ENCODE data around the gene SORCS2. TPM values are rescaled to one million over a fixed set of nuclear protein-coding genes. Genes with fewer than 3 reads are reported as not detected.
A peak's percentile ranks its signal among the peaks of the same experiment; 100 is the strongest.

The SORCS2 gene
- polyA plus RNA-seq, 4 donors: 6.7 to 9.8 (median 8.7) TPM

DNA sequence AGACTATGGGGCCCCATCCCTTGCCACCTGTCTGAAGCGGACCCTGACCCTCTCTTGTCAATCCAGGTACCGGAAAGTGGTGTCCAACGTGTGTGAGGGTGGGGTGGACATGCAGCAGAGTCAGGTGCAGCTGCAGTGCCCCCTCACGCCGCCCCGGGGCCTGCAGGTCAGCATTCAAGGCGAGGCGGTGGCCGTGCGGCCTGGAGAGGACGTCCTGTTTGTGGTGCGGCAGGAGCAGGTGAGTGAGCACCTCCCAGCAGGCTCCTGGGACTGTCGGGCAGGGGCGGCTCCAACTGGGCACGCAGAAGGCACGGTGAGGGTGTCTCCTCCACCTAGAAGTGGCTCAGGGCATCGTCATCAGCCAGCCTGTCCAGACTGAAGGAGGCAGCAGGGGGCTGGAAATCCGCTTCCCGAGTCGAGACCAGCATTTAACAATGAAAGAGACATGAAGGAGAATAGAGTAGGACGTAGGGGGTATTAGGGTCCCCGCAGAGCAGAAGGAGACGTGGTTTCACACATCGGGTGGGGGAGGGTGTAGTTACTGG lies 525.7 kb downstream of the SORCS2 start:
- DNase-seq (ENCODE audit: low read depth in 4 of 4, low spot score in 3 of 4): no peak

DNA sequence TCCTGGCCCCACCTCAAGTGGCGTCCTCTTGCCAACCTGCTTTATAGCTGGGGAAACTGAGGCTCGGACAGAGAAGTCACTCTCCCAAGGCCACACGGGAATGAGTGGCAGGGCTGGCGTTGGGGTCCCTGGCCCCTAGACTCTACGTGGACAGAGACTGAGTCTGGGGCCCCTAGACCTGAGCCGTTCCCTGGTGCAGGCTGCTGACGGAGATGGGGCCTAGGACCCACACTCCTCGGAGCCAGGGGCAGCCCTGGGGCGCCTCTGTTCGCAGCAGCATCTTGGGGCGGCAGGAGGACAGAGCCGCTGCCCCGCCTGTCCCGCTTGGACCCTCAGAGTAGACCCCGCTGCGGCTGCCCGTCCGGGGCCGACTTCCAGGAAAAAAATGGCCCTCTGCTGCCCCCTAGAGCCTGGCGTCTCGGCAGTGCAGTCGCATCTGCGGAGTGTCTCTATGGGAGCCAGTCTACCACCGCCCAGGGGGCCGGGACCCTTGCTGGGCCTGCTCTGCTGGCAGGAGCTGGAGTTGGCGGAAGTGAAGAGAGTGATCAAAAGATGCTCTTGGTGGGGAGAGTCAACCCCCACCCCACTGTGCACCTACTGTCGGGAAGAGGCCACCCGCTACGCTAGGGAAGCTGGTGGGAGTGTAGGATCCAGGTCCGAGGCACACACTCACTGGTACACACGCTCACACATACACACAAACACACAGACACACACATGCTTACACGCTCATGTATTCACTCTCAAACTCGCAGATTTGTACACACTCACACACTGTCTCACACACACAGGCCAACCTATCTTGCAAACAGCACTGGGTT lies 527.2 kb downstream of the SORCS2 start:
- DNase-seq (ENCODE audit: low read depth in 4 of 4, low spot score in 3 of 4): peak; percentile 31 to 57 (median 38)

DNA sequence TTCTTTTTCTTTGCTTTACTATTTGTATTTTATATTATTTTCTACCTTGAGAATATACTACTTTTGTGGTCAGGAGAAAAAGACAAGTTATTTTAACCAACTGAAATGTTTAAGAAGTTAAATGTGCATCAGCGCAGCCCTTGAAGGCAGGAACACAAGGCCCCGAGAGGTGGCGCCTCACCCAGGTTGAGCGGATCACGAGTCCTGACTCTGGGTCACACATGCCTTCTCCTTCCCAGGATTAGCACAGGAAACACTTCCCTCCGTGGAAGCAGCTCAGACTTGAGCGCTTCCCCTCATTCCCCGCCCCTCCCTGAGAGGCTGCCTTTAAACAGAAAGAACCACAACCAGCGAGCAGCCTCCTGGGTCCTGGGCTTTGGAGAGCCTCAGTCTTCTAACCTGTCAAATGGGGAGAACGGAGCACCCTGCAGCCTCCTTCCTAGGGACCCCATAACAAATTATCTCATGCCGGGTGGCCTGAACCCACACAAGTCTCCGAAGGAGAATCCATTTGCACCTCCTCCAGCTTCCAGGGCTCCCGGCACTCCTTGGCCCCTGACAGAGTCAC lies 529.7 kb downstream of the SORCS2 start:
- DNase-seq (ENCODE audit: low read depth in 4 of 4, low spot score in 3 of 4): no peak

DNA sequence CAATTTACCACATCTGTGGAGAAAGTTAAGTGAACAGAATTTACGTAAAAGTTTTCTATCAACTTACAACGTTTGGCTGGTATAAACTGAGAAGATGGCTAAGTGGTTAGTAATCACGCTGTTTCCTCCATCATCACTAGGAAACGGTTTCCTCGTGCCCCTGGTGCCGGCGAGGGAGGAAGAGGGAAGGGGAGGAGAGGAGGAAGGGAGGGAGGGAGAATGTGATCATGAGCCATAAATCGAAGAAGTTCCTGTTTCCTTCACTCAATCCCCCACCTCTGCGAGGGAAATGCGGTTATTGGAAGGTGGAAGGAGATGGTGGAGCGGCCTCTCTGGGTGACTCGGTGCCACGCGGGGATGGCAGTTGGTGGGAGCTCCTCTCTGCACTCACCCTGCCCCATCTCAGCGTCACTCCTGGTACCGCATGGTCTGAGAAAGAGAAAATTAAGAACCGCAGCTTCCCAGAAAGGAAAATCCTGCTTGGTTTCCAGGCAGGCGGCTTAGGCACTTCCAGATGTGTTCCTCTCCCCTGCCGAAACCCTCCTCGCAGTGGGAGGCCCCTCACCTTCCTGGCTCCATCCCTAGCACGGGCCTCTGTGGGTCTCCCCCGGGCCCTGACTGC lies 530.5 kb downstream of the SORCS2 start:
- DNase-seq (ENCODE audit: low read depth in 4 of 4, low spot score in 3 of 4): no peak

DNA sequence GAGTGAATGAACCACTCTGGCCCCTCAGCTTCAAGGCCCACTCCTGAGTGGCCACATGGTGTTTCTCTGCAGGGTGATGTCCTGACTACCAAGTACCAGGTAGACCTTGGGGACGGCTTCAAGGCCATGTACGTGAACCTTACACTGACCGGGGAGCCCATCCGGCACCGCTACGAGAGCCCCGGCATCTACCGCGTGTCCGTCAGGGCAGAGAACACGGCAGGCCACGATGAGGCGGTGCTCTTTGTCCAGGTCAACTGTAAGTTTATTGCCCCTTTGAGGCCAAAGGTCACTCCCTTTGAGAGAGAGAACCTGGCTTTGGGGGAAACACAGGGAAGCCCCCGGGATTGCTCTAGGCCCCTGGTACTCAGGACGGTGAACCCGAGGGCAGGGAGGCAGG lies 531.3 kb downstream of the SORCS2 start:
- no peak for DNase-seq (ENCODE audit: low read depth in 4 of 4, low spot score in 3 of 4)

DNA sequence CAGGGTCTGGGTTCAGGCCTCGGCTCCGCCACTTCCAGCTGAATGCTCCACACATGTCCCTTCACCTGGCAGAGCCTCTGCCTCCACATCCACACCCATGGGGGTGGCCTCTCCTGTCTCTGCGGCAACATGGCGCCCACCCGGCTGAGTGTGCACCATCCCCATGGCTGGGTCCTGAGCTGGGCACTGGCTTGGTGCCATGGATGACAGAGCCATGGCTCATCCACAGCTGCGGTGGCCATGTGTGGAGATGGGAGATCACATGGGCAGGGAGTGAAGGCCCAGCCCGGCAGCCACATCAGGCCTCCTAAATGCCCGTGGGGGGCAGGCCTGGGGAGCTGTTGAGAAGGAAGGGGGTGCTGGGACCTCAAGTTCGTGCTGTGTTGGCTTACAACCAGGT lies 533.6 kb downstream of the SORCS2 start:
- no peak for DNase-seq (ENCODE audit: low read depth in 4 of 4, low spot score in 3 of 4)

DNA sequence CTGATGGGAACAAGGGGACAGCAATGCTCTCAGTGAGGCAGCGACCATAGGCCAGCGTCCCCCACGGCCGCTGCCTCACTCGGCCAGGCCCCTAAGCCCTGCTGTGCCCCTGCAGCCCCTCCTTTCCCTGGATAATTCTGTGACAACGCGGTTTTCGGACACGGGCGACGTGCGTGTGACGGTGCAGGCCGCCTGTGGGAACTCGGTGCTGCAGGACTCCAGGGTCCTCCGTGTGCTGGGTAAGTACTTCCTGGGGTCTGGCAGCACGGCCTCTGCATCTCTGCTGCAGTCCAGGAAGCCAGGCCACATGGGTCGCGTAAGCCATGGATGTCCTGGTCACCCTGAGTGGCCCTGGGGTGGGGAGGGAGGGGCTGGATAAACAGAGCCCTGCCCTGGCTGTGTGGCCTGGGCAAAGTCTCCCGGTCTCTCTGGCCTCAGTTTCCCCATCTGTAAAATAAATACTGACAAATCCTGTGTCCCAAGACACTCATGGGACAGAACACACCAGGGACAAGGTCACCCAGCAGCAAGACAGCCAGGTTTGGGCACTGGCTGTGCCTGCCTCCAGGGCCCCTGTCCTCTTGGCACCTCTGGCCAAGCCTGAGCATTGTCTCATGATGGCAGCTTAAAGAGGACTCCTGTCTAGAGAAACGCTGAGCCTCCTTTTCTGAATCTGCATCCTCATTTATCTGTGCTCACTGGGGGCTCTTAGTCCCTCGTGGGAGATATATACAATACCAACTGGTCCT lies 534.5 kb downstream of the SORCS2 start:
- DNase-seq (ENCODE audit: low read depth in 4 of 4, low spot score in 3 of 4): no peak

DNA sequence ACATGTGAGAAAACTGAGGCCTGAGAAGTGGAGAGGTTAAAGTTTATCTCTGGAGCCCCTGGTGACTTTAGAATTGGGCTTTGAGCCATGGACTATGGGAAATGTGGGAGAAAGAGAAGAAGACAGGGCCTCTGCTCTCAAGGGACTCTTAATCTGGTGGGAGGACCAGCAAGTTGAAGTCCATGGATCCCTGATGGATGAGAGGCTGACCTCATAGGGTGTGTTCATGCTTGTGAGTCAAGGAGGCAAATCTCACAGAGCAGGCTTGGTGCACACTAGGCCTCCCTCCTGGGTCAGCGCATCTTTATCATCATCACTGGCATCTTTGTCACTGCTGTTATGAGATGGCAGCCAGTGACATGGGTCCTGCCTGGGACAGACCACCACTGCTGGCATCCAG lies 535.4 kb downstream of the SORCS2 start:
- no peak for DNase-seq (ENCODE audit: low read depth in 4 of 4, low spot score in 3 of 4)

DNA sequence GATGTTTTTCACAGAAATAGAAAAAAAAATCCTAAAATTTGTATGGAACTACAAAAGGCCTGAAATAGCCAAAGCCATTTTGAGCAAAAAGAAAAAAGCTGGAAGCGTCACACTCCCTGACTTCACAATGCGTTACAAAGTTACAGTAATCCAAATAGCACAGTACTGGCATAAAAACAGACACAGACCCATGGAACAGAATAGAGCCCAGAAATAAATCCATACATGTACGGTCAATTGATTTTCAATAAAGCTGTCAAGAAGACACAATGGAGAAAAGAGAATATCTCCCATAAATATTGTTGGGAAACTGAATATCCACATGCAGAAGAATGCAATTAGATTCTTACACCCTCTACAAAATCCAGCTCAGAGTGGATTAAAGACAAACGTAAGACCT lies 539.1 kb downstream of the SORCS2 start:
- no peak for DNase-seq (ENCODE audit: low read depth in 4 of 4, low spot score in 3 of 4)

DNA sequence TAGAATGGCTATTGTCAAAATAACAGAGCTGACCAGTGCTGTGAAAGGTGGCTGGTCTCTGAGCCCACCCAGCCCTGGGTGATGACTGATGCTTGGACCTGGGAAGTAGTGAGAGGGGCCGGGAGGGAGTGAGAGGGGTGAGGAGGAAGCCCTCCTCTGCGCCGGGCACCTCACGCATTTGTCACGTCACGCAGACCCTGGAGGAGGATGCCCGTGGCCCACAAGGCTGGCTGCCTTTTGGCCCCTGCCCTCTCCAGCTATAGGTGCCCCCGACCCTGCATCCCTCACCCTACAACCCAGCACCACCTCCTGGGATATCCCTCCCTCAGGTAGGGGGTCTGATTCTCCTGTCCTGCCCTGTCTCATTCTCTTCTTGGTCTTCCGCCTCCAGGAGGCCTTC lies 539.9 kb downstream of the SORCS2 start:
- DNase-seq (ENCODE audit: low read depth in 4 of 4, low spot score in 3 of 4): no peak

DNA sequence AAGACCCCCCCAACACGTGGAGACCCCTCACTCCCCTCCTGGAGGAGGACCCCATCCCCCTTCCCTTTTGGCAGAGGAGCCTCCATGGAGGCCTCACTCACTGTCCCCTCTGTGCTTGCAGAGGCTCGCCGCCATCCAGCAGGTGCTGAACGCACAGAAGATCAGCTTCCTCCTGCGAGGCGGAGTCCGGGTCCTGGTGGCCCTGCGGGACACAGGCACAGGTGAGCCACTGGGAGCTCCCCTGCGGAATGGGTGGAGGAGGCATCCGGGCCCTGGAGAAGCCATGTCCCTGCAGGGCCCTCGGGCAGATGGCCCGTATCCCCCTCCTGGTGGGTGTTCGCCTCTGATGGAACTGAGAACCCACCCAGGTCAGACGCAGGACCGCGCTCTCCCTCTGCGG lies 540.9 kb downstream of the SORCS2 start:
- no peak for DNase-seq (ENCODE audit: low read depth in 4 of 4, low spot score in 3 of 4)

DNA sequence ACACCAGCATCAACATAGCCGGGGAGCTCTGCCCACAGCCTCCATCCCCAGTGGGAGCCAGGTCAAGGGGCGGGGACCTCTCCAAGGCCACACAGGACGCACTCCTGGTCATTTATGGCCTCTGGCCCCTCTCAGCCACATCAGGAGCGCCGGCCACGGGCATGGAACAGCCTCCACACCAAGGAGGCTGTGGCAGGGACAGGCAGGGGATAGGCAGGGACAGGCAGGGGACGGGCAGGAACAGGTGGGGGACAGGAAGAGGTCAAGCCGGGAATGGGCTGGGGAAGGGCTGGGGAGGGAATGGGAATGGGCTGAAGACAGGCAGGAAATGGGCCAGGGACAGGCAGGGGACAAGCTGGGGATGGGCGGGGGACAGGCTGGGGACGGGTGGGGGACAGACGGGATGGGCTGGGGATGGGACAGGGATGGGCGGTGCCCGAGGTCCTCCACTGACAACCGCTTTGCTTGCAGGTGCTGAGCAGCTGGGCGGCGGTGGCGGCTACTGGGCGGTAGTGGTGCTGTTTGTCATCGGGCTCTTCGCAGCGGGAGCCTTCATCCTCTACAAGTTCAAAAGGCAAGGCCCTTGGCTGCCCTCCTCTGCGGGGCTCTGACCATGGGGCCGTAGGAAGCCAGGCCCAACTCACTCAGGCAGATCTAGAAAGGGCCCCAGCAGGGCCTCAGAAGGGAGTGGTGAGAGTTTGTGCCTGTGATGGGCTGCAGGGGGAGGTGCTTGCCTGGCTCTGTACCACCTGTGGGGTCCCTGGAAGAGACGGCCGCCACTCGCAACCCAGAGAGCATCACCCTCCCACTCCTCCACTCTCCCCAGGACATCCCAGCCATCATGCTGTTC lies 541.7 kb downstream of the SORCS2 start:
- DNase-seq (ENCODE audit: low read depth in 4 of 4, low spot score in 3 of 4): no peak

DNA sequence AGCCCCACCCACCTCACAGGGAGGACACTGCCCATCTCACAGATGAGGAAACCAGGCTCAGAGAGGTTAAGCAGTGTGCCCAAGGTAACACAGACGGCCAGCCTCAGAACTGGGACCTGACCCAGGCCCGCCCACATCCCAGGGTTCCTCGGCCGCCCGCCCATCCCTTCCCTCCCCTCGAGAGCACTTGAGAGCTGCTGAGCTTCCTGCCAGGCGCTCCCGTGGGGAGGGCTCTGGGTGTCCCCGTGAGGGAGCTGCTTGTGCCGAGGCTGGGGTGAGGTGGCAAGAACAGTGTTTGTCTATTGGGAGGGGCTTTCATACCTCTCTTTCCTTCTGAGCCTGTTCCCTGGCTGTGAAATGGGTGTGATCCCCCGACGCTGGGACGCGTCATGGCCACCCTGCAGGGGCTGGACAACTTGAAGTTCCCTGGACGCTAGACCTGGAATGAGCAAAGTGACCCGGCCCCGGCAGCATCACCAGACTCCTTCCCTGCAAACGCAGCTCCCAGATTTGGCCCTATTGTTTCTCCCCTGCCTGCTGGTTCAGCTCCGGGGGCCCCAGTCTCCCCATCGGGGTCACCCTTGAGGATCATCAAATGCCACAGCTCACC lies 542.4 kb downstream of the SORCS2 start:
- no peak for DNase-seq (ENCODE audit: low read depth in 4 of 4, low spot score in 3 of 4)

DNA sequence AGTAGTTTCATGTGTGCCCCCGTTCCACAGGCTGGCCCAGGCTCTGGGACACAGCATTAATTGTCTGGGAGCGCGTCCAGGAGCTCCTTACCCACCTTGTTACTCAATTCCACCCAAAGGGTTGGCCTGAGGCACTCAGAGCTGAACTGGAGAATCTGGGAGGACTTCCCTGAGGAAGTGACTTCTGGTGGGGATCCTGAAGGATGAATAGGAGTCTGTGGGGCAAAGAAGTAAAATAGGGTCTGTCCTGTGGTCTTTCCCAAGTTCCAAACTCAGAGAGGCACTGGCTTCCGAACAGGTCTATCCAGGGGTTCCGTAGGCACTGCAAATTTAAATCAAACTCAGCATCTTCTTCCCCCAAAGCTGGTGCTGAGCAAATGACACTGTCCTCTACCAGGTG lies 543.1 kb downstream of the SORCS2 start:
- no peak for DNase-seq (ENCODE audit: low read depth in 4 of 4, low spot score in 3 of 4)

DNA sequence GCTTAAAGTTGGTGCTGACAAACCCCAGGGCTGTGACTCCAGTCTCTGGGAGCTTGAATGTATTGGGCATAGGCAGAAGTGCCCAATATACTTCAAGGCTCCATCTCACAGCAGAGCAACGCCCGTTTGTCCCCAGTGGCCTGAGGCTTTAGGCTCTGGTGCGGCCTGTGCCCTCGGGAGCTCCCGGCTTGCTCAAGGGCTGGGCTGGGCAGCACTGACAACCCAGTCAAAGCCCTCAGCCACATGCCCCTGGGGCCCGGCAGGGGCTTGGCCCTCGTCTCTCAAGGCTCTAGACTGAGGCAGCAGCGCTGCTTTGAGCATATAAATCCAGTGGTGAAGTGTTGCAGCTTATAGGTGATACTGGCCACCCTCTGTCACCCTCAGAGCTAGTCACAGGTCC lies 543.6 kb downstream of the SORCS2 start:
- no peak for DNase-seq (ENCODE audit: low read depth in 4 of 4, low spot score in 3 of 4)

DNA sequence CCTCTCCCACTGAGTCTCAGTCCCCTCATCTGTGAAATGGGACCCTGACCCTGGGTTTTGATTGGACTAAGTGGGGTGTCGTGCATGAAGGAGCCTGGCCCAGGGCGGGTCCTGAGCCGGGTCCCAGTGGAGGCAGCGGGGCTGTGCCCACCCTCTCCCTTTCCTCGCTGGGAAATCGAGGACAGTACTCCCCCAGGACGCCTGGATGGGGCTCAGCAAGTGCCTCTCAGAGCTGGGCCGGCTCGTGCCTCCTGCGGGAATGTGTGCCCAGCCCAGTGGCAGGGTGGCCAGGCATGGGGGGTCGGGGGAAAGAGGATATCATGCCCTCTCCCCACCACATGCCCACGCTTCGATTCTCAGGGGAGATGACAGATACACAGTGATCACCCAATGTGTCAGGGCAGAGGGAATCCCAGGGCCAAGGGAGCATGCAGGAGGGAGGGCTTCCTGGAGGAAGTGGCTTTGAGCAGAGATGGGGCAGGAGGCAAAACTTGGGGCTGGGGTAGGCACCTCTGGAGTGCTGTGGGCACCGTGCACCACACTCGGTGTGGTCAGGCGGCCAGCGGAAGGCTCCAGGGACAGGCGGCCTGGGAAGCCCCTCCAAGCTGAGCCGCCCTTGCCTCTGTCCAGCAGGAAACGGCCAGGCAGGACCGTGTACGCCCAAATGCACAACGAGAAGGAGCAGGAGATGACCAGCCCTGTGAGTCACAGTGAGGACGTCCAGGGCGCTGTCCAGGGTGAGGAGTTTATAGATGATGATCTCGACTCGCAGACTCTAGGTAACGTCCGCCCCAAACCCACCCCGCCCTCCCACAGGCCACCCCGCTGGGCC lies 544.3 kb downstream of the SORCS2 start:
- DNase-seq (ENCODE audit: low read depth in 4 of 4, low spot score in 3 of 4): no peak

DNA sequence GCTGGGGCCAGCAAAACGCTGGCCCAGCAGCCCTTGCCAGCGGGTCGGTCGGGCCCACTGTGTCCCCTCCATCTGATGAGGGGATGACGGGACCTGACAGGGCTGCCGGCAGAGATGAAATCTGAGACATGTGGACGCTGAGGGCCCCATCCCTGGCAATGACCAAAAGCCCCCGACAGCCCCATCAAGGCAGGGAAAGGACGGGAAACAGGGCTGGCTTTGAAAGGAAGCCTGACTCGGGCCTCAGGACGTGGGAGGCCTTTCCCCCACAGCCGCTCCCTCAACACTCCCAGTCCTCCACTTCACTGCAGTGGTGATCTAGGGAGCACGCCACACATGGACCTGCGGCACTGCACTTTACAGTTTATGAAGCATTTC lies 544.9 kb downstream of the SORCS2 start:
- no peak for DNase-seq (ENCODE audit: low read depth in 4 of 4, low spot score in 3 of 4)

DNA sequence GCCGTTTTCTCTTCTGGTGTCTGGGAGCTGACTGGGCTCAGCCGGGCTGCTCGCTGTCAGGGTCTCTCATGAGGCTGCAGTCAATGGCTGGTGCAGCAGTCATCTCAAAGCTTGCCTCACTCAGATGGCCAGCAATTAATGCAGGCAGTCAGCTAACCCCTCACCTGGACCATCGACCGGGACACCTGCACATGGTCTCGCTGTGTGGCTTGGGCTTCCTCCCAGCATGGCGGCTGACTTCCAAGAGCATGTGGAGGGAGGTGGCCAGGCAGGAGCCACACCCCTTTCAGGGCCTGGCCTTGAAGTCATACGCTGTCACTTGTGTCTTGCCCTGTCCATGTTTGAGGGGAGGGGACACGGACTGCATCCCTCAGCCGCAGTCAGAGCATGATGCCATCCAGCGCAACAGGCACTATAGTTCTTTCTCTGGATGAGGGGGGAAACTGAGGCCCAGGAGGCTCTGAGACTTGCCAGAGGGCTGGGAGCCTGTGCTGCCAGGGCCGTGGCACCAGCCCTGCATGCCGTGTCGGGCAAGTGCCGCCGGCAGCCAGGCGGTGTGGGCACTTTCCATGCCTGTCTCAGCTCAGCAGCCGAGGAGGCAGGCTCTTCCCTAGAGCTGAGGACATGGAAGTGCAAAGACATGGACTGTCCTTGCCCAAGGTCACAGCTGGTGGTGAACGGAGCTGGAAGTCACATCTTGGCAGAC lies 545.6 kb downstream of the SORCS2 start:
- DNase-seq (ENCODE audit: low read depth in 4 of 4, low spot score in 3 of 4): no peak
